Mucosa of rectum (tissue), 2 donors: ENCODE measurements around the gene RCAN3.

Experiments used
- H3K27ac ChIP-seq, 2 donors: one replicate each; pipeline ENCODE4 v1.7.0; 2013; ENCODE audit warnings: inconsistent platforms in 2 of 2, low read depth in 2 of 2, low read length in 2 of 2
- H3K27me3 ChIP-seq, 2 donors: one replicate each; pipeline ENCODE4 v1.7.0; 2013; ENCODE audit warnings: low read length in 2 of 2; ENCODE audit not compliant: control insufficient read depth in 2 of 2, insufficient read depth in 2 of 2
- H3K36me3 ChIP-seq, 2 donors: one replicate each; pipeline ENCODE4 v1.7.0; 2013; ENCODE audit warnings: low read length in 2 of 2; ENCODE audit not compliant: control insufficient read depth in 2 of 2, insufficient read depth in 2 of 2
- H3K4me1 ChIP-seq, 2 donors: one replicate each; pipeline ENCODE4 v1.7.0; 2013; ENCODE audit warnings: low read length in 2 of 2, mild to moderate bottlenecking in 1 of 2; ENCODE audit not compliant: control insufficient read depth in 2 of 2, insufficient read depth in 2 of 2
- H3K4me3 ChIP-seq, 2 donors: one replicate each; pipeline ENCODE4 v1.7.0; 2013; ENCODE audit warnings: low read length in 2 of 2
- H3K9ac ChIP-seq, 2 donors: one replicate each; pipeline ENCODE4 v1.7.0; 2013; ENCODE audit warnings: low read length in 2 of 2, low read depth in 1 of 2, mild to moderate bottlenecking in 1 of 2
- H3K9me3 ChIP-seq, 2 donors: one replicate each; pipeline ENCODE4 v1.7.0; 2013; ENCODE audit warnings: low read length in 2 of 2; ENCODE audit not compliant: control insufficient read depth in 2 of 2
- donor health status: healthy.
- donor health status: Normal muscosa, but diverticular disease.

The RCAN3 gene

DNA sequence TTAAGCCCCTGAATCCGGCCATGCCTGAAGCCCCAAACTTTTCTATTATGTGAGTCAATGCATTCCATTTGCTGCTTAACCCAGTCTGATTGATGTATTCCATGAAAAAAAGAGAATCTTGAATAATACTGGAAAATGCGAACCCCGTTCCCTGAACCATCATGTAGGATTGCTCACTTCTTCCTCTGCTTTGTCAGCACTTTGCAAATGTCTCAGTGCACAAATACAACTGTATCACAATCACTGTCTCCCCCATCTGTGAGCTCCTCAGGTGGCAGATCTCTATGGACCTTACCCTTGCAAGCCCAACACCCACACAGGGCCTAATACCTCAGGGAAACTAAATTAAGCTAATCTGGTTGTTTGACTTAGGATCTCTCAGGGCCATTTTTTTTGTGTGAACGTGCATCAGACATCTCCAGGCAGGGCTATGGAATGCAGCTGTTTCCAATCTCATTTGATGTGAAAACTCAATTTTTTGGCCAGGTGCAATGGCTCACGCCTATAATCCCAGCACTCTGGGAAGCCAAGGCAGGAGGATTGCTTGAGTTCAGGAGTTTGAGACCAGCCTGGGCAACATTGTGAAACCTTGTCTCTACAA lies 2.1 kb upstream of the RCAN3 start:
- no peaks in the 10 kb centered on the region for H3K36me3 ChIP-seq
- no peak overlapping the region for H3K4me3 ChIP-seq
- H3K9ac ChIP-seq: no peak overlapping the region
- no peaks in the 10 kb centered on the region for H3K27me3 ChIP-seq
- no peaks in the 10 kb centered on the region for H3K9me3 ChIP-seq
- H3K27ac ChIP-seq: no peak overlapping the region
- H3K4me1 ChIP-seq: peaks cover 11 to 17% of the 10 kb centered on the region in 2 donors

DNA sequence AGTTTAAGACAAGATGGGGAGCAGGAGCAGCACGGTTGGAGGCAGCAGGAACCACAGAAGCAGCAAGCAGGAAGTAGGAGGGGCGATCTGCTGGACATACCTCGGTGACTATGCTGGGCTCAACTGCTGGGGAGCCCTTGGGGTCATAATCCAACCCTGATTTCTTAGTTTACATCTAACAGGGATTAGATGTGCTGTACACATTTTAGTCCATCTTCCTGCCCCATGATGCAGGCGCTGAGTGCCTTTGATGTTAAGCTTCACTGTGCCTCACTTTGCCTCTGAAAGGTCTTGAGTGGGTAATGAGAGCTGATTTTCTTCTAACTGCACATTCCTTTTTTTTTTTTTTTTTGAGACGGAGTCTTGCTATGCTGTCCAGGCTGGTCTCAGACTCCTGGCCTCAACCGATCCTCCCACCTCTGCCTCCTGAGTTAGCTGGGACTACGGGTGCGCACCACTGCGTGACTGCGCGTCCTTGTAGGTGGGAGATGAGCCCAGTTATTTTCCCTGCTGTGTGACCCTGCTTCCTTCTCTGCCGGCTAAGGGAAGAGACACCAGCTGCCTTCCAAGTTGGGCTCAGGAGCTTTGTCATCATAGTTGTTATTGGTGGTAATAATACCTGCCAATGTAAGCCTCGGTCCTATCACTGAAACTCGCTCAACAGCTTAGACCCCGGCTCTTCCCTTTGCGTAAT lies 1.1 kb upstream of the RCAN3 start:
- Histone ChIP-seq H3K27ac (peak overlapping the region; percentile 93 to 94), H3K4me1 (peaks cover 11 to 17% of the 10 kb centered on the region in 2 donors), H3K9me3 (no peaks in the 10 kb centered on the region), H3K4me3 (peak overlapping the region; percentile 84 to 85), H3K9ac (peak overlapping the region; percentile 80 to 88), H3K36me3 (no peaks in the 10 kb centered on the region), H3K27me3 (no peaks in the 10 kb centered on the region)

GRCh38 chr1:24502065-24502708 lies 449 bp upstream of the RCAN3 start:
- peak overlapping the region; percentile 80 to 88 for H3K9ac ChIP-seq
- no peaks in the 10 kb centered on the region for H3K27me3 ChIP-seq
- no peaks in the 10 kb centered on the region for H3K9me3 ChIP-seq
- no peaks in the 10 kb centered on the region for H3K36me3 ChIP-seq
- peak overlapping the region; percentile 93 to 94 for H3K27ac ChIP-seq
- peak overlapping the region; percentile 84 to 85 for H3K4me3 ChIP-seq
- H3K4me1 ChIP-seq: peaks cover 11 to 17% of the 10 kb centered on the region in 2 donors

DNA sequence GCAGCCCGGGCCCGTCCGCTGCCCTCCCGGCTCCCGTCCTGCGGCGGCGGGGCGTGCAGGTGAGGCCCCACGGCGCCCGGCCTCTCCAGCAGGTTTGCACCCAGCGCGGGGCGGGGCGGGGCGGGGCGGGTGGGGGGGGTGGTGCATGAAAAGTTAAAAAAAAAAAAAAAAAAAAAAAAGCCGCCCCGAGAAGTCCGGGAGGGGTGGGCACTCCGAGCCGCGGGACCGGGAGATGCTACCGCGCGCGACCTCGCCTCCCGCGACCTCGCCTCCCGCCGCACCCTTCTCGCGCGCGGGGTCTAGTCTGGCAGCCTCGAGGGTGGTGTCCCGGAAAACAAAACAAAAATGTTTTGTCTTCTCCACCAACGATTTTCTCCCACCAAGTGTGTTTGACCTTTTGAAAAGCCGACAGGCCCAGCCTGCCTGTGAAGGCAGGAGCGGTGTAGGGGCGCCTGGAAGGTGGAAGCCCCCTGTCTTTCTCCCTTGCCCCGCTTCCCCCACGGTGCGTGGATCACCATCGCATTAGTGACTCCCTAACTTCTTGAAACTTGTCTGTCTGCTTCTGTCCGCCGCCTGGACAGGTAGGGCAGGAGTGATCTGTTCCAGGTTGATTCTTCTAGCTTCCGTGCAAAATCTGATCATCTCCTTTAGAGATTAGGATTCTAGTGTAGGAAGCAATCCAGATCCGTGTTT lies 569 bp downstream of the RCAN3 start:
- no peaks in the 10 kb centered on the region for H3K27me3 ChIP-seq
- peak overlapping the region; percentile 72 to 86 for H3K9ac ChIP-seq
- H3K27ac ChIP-seq: peak overlapping the region; percentile 11 to 61

GRCh38 chr1:24503870-24504523 lies 1.4 kb downstream of the RCAN3 start:
- Histone ChIP-seq H3K9ac (peak overlapping the region in 1 of 2 donors; percentile 86), H3K4me1 (peaks cover 11 to 19% of the 10 kb centered on the region in 2 donors), H3K27ac (peak overlapping the region in 1 of 2 donors; percentile 61), H3K27me3 (no peaks in the 10 kb centered on the region), H3K4me3 (peak overlapping the region; percentile 64 to 80), H3K36me3 (no peaks in the 10 kb centered on the region), H3K9me3 (no peaks in the 10 kb centered on the region)

More for the DNA sequence above, 569 bp downstream of the RCAN3 start:
- H3K4me3 ChIP-seq: peak overlapping the region; percentile 64 to 80
- no peaks in the 10 kb centered on the region for H3K36me3 ChIP-seq
- H3K4me1 ChIP-seq: peaks cover 11 to 17% of the 10 kb centered on the region in 2 donors
- no peaks in the 10 kb centered on the region for H3K9me3 ChIP-seq

GRCh38 chr1:24504560-24504959 lies 1.9 kb downstream of the RCAN3 start:
- Histone ChIP-seq H3K36me3 (no peaks in the 10 kb centered on the region), H3K4me1 (peaks cover 11 to 19% of the 10 kb centered on the region in 2 donors), H3K27me3 (no peaks in the 10 kb centered on the region), H3K9me3 (no peaks in the 10 kb centered on the region), H3K27ac (peak overlapping the region in 1 of 2 donors; percentile 61), H3K9ac (no peak overlapping the region), H3K4me3 (no peak overlapping the region)

DNA sequence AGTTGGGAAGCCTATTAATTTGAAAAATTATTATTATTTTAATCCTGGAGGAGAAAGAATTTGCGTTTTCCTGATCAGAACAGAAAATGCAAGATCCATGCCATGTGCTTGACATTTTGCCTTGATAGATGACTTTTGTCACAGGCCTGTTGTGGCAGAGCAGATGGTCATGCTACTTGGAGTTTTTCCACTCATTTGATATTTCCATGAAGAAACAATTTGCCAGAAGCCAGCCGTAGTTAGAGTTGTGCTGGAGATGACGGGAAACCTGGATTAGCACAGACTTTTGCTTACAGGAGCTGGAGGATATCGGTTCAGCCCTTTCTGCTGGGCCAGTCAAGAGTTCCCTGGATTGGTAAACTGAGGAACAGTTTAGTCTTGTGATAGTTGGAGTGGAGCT lies 3.2 kb downstream of the RCAN3 start:
- Histone ChIP-seq H3K27ac (no peak overlapping the region), H3K4me3 (no peak overlapping the region), H3K4me1 (peaks cover 11 to 19% of the 10 kb centered on the region in 2 donors), H3K36me3 (no peaks in the 10 kb centered on the region), H3K27me3 (no peaks in the 10 kb centered on the region), H3K9me3 (no peaks in the 10 kb centered on the region), H3K9ac (no peak overlapping the region)

GRCh38 chr1:24506691-24507381 lies 4.2 kb downstream of the RCAN3 start:
- no peaks in the 10 kb centered on the region for H3K27me3 ChIP-seq
- no peaks in the 10 kb centered on the region for H3K9me3 ChIP-seq
- peak overlapping the region; percentile 16 to 63 for H3K27ac ChIP-seq
- no peak overlapping the region for H3K9ac ChIP-seq
- H3K4me3 ChIP-seq: peak overlapping the region in 1 of 2 donors; percentile 14
- peaks cover 4 to 12% of the 10 kb centered on the region in 2 donors for H3K4me1 ChIP-seq
- no peaks in the 10 kb centered on the region for H3K36me3 ChIP-seq

GRCh38 chr1:24507405-24507804 lies 4.8 kb downstream of the RCAN3 start:
- H3K9me3 ChIP-seq: no peaks in the 10 kb centered on the region
- H3K4me3 ChIP-seq: no peak overlapping the region
- no peak overlapping the region for H3K9ac ChIP-seq
- no peaks in the 10 kb centered on the region for H3K27me3 ChIP-seq
- peaks cover 4 to 10% of the 10 kb centered on the region in 2 donors for H3K4me1 ChIP-seq
- no peaks in the 10 kb centered on the region for H3K36me3 ChIP-seq
- peak overlapping the region; percentile 16 to 63 for H3K27ac ChIP-seq
